GM12892 (cell line): ENCODE data around the gene WDR7.
"Not testable (repeated sequence)": the region's sequence is repeated elsewhere in the genome, so short reads cannot be mapped to it uniquely, and the experiment has no call there.

Source experiments
- DNase-seq: peaks from one replicate; pipeline ENCODE4 v3.0.0; 2011; ENCODE audit not compliant: insufficient read length
- FAIRE-seq: peaks from 2 replicates; lab custom pipeline; 2011; peaks lifted over from hg19 to GRCh38; lab: Jason Lieb, UNC
- POLR2A ChIP-seq: IDR thresholded peaks from 2 replicates; pipeline ENCODE4 v1.6.1; 2011; ENCODE audit warnings: low read depth, low read length, control low read depth
- POLR2AphosphoS5 ChIP-seq: IDR thresholded peaks from 2 replicates; pipeline ENCODE4 v1.6.1; 2011; ENCODE audit warnings: low read depth, low read length, control low read depth
- TAF1 ChIP-seq: IDR thresholded peaks from 2 replicates; pipeline ENCODE4 v1.6.1; 2011; ENCODE audit warnings: low read depth, mild to moderate bottlenecking, control low read depth, low read length, borderline replicate concordance

Gene WDR7

GRCh38 chr18:56641714-56642337 lies 9.3 kb upstream of the WDR7 start:
- no peak for FAIRE-seq
- no peak for TF ChIP-seq POLR2AphosphoS5
- TF ChIP-seq TAF1 = no peak
- TF ChIP-seq POLR2A = no peak
- no peak for DNase-seq

GRCh38 chr18:56643381-56643780 lies 7.8 kb upstream of the WDR7 start:
- FAIRE-seq = no peak
- TF ChIP-seq POLR2AphosphoS5 (no peak), TAF1 (no peak), POLR2A (no peak)

GRCh38 chr18:56645415-56646016 lies 5.6 kb upstream of the WDR7 start:
- no peak for TF ChIP-seq POLR2A
- no peak for TF ChIP-seq POLR2AphosphoS5
- no peak for TF ChIP-seq TAF1
- FAIRE-seq = peak; percentile 21

More at GRCh38 chr18:56643381-56643780, 7.8 kb upstream of the WDR7 start:
- no peak for DNase-seq

GRCh38 chr18:56647071-56647470 lies 4.1 kb upstream of the WDR7 start:
- FAIRE-seq = no peak

More at GRCh38 chr18:56645415-56646016, 5.6 kb upstream of the WDR7 start:
- DNase-seq = no peak

GRCh38 chr18:56647951-56648893 lies 2.9 kb upstream of the WDR7 start:
- FAIRE-seq = peak; percentile 85
- TF ChIP-seq POLR2A (no peak), TAF1 (no peak), POLR2AphosphoS5 (no peak)
- no peak for DNase-seq

More at GRCh38 chr18:56647071-56647470, 4.1 kb upstream of the WDR7 start:
- TF ChIP-seq POLR2AphosphoS5 = no peak
- no peak for TF ChIP-seq POLR2A
- DNase-seq = no peak

GRCh38 chr18:56649996-56650395 lies 1.2 kb upstream of the WDR7 start:
- DNase-seq (no peak), FAIRE-seq (no peak)
- TF ChIP-seq POLR2A = no peak
- no peak for TF ChIP-seq POLR2AphosphoS5
- TF ChIP-seq TAF1 = no peak

GRCh38 chr18:56651771-56652092 lies 573 bp downstream of the WDR7 start:
- DNase-seq = no peak
- no peak for TF ChIP-seq TAF1
- TF ChIP-seq POLR2A = no peak
- TF ChIP-seq POLR2AphosphoS5 = no peak
- FAIRE-seq = no peak

- FAIRE-seq (no peak), DNase-seq (no peak)
- TF ChIP-seq POLR2AphosphoS5 = no peak
- no peak for TF ChIP-seq POLR2A
- TF ChIP-seq TAF1 = no peak
Observed at GRCh38 chr18:56652802-56653201, 1.6 kb downstream of the WDR7 start.

GRCh38 chr18:56654280-56654679 lies 3.1 kb downstream of the WDR7 start:
- not testable (repeated sequence) for DNase-seq, FAIRE-seq

GRCh38 chr18:56658261-56658660 lies 7.1 kb downstream of the WDR7 start:
- no peak for FAIRE-seq
- DNase-seq = no peak
- TF ChIP-seq POLR2AphosphoS5 = no peak
- TF ChIP-seq TAF1 = no peak
- TF ChIP-seq POLR2A = no peak

GRCh38 chr18:56659111-56659510 lies 8.0 kb downstream of the WDR7 start:
- no peak for TF ChIP-seq POLR2AphosphoS5
- no peak for TF ChIP-seq POLR2A
- no peak for TF ChIP-seq TAF1
- FAIRE-seq (no peak), DNase-seq (no peak)
